ENCODE measurements around the gene FGFR4. TPM values are rescaled to one million over a fixed set of nuclear protein-coding genes. Genes with fewer than 3 reads are reported as not detected.

Gene FGFR4
- total RNA-seq, 3 donors from 2014 or later = 0.98 to 3.5 (median 2.7) TPM

- DNase-seq = no peak
- Mint-ChIP-seq H3K4me1 (ENCODE audit: low read depth) (peaks cover 3% of the 10 kb centered on the region), H3K36me3 (ENCODE audit: insufficient read depth) (no peaks in the 10 kb centered on the region), H3K9me3 (no peaks in the 10 kb centered on the region), H3K27me3 (ENCODE audit: low read depth) (peaks cover 12% of the 10 kb centered on the region), H3K4me3 (no peak overlapping the region)
- no peak for ATAC-seq
Observed at GRCh38 chr5:177092178-177093081, 5.7 kb downstream of the FGFR4 start.

- Mint-ChIP-seq H3K4me1 (ENCODE audit: low read depth) (peaks cover 1% of the 10 kb centered on the region), H3K36me3 (ENCODE audit: insufficient read depth) (no peaks in the 10 kb centered on the region), H3K27me3 (ENCODE audit: low read depth) (peaks cover 9% of the 10 kb centered on the region), H3K9me3 (no peaks in the 10 kb centered on the region), H3K4me3 (no peak overlapping the region)
- DNase-seq (no peak), ATAC-seq (no peak)
Observed at GRCh38 chr5:177093082-177093712, 6.5 kb downstream of the FGFR4 start.

GRCh38 chr5:177093803-177094202 lies 7.1 kb downstream of the FGFR4 start:
- Mint-ChIP-seq H3K9me3 (no peaks in the 10 kb centered on the region), H3K36me3 (ENCODE audit: insufficient read depth) (no peaks in the 10 kb centered on the region), H3K4me1 (ENCODE audit: low read depth) (no peaks in the 10 kb centered on the region), H3K4me3 (no peak overlapping the region), H3K27me3 (ENCODE audit: low read depth) (peaks cover 7% of the 10 kb centered on the region)
- no peak for ATAC-seq
- no peak for DNase-seq

- H3K9me3 Mint-ChIP-seq = no peaks in the 10 kb centered on the region
- DNase-seq = no peak
- H3K27me3 Mint-ChIP-seq (ENCODE audit: low read depth) = peaks cover 3% of the 10 kb centered on the region
- H3K36me3 Mint-ChIP-seq (ENCODE audit: insufficient read depth) = no peaks in the 10 kb centered on the region
- no peak for ATAC-seq
- H3K4me1 Mint-ChIP-seq (ENCODE audit: low read depth) = no peaks in the 10 kb centered on the region
- H3K4me3 Mint-ChIP-seq = no peak overlapping the region
Observed at GRCh38 chr5:177094224-177095087, 7.7 kb downstream of the FGFR4 start.

GRCh38 chr5:177095088-177095669 lies 8.5 kb downstream of the FGFR4 start:
- Mint-ChIP-seq H3K36me3 (ENCODE audit: insufficient read depth) (no peaks in the 10 kb centered on the region), H3K27me3 (ENCODE audit: low read depth) (peaks cover 6% of the 10 kb centered on the region), H3K9me3 (no peaks in the 10 kb centered on the region), H3K4me3 (no peak overlapping the region), H3K4me1 (ENCODE audit: low read depth) (no peaks in the 10 kb centered on the region)
- no peak for ATAC-seq
- no peak for DNase-seq

GRCh38 chr5:177096162-177097015 lies 9.7 kb downstream of the FGFR4 start:
- DNase-seq (no peak), ATAC-seq (no peak)
- H3K4me3 Mint-ChIP-seq = no peak overlapping the region
- H3K36me3 Mint-ChIP-seq (ENCODE audit: insufficient read depth) = no peaks in the 10 kb centered on the region
- no peaks in the 10 kb centered on the region for H3K9me3 Mint-ChIP-seq
- H3K27me3 Mint-ChIP-seq (ENCODE audit: low read depth) = peaks cover 9% of the 10 kb centered on the region
- H3K4me1 Mint-ChIP-seq (ENCODE audit: low read depth) = no peaks in the 10 kb centered on the region

- no peak for ATAC-seq
- H3K4me1 Mint-ChIP-seq (ENCODE audit: low read depth) = no peaks in the 10 kb centered on the region
- DNase-seq = no peak
- H3K4me3 Mint-ChIP-seq = no peak overlapping the region
- no peaks in the 10 kb centered on the region for H3K9me3 Mint-ChIP-seq
- peaks cover 6% of the 10 kb centered on the region for H3K27me3 Mint-ChIP-seq (ENCODE audit: low read depth)
- H3K36me3 Mint-ChIP-seq (ENCODE audit: insufficient read depth) = no peaks in the 10 kb centered on the region
Observed at GRCh38 chr5:177097016-177097985, 10.6 kb downstream of the FGFR4 start.

- H3K36me3 Mint-ChIP-seq (ENCODE audit: insufficient read depth) = no peaks in the 10 kb centered on the region
- H3K4me1 Mint-ChIP-seq (ENCODE audit: low read depth) = no peaks in the 10 kb centered on the region
- H3K4me3 Mint-ChIP-seq = no peak overlapping the region
- DNase-seq (no peak), ATAC-seq (no peak)
- peaks cover 6% of the 10 kb centered on the region for H3K27me3 Mint-ChIP-seq (ENCODE audit: low read depth)
- no peaks in the 10 kb centered on the region for H3K9me3 Mint-ChIP-seq
Observed at GRCh38 chr5:177098120-177098469, 11.4 kb downstream of the FGFR4 start.

GRCh38 chr5:177098470-177099141 lies 11.9 kb downstream of the FGFR4 start:
- no peak overlapping the region for H3K4me3 Mint-ChIP-seq

GRCh38 chr5:177099422-177100093 lies 12.8 kb downstream of the FGFR4 start:
- no peak overlapping the region for H3K4me3 Mint-ChIP-seq
- ATAC-seq (no peak), DNase-seq (no peak)
- no peaks in the 10 kb centered on the region for H3K36me3 Mint-ChIP-seq (ENCODE audit: insufficient read depth)
- H3K9me3 Mint-ChIP-seq = no peaks in the 10 kb centered on the region
- no peaks in the 10 kb centered on the region for H3K4me1 Mint-ChIP-seq (ENCODE audit: low read depth)
- H3K27me3 Mint-ChIP-seq (ENCODE audit: low read depth) = peaks cover 10% of the 10 kb centered on the region

More at GRCh38 chr5:177098470-177099141, 11.9 kb downstream of the FGFR4 start:
- no peaks in the 10 kb centered on the region for H3K36me3 Mint-ChIP-seq (ENCODE audit: insufficient read depth)
- H3K4me1 Mint-ChIP-seq (ENCODE audit: low read depth) = no peaks in the 10 kb centered on the region
- peaks cover 6% of the 10 kb centered on the region for H3K27me3 Mint-ChIP-seq (ENCODE audit: low read depth)
- no peak for DNase-seq
- ATAC-seq = no peak
- no peaks in the 10 kb centered on the region for H3K9me3 Mint-ChIP-seq

GRCh38 chr5:177100714-177101121 lies 14.0 kb downstream of the FGFR4 start:
- no peak for ATAC-seq
- Mint-ChIP-seq H3K9me3 (no peaks in the 10 kb centered on the region), H3K36me3 (ENCODE audit: insufficient read depth) (no peaks in the 10 kb centered on the region), H3K4me1 (ENCODE audit: low read depth) (no peaks in the 10 kb centered on the region), H3K4me3 (no peak overlapping the region), H3K27me3 (ENCODE audit: low read depth) (peaks cover 10% of the 10 kb centered on the region)
- DNase-seq = no peak

Measured in activated T-cell treated with anti-CD3 and anti-CD28 coated beads, Interleukin-2, amount 50 U/mL, for 4 hours (primary cell).